GM18507 (cell line): ENCODE data around the gene NACA2.
"Not testable (repeated sequence)": the region's sequence is repeated elsewhere in the genome, so short reads cannot be mapped to it uniquely, and the experiment has no call there.

Experiments used
- DNase-seq: peaks from one replicate; pipeline ENCODE4 v3.0.0; 2011; ENCODE audit warnings: low read depth; ENCODE audit not compliant: insufficient read length; ENCODE audit errors: extremely low spot score
- FAIRE-seq: peaks from 2 replicates; lab custom pipeline; 2011; peaks lifted over from hg19 to GRCh38; lab: Jason Lieb, UNC

Gene NACA2

DNA sequence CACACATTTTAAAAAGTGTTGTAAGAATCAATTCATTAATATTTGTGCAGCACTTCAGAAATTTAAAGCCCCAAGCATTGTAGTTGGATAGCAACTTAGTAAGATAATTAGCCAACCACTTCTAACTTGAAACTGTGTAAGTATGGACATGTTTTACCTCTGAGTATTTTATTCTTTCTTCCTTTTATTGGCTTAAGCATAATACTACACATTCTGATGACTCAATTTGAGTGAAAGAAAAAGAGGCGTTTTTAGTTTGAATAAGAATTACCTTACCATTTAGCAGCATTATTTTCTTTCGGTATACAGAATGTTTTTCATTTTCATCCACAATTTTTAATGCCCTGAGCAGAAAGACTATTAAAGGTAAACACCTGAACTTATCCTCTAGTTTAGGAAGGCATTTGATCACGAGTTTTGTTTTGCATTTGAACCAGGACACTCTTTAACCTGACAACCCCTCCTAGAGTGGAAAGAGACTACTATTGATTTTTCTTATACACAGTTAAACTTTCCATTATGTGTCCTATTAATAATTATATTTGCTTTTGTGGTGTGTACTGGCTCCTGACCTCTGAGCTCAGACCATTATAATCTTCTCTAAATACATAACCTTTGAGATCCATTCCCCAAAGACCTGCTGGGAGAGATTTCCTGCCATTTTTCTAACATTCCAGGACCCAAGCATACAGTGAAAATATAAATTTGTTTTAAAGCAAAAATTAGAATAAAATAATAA lies 9.2 kb downstream of the NACA2 start:
- no peak for DNase-seq
- FAIRE-seq = no peak

DNA sequence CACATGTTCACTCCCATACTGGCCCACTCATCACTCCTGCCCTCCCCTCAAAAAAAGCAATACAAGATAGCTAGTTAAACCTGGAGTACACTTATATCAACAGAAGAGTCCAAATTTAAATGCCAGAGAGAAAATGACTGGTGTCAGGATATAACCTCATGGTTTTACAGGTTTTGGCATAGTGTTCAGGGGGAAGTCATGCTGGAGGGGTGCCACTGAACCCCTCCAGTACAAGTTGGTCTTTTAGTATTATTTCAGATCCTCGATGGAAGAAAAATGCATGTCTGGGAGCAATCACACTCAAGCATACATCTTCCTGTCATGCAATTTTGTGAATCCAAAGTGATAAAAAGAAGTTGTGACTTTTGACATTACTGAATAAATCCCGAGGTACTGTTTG lies 10.5 kb downstream of the NACA2 start:
- no peak for FAIRE-seq
- no peak for DNase-seq

DNA sequence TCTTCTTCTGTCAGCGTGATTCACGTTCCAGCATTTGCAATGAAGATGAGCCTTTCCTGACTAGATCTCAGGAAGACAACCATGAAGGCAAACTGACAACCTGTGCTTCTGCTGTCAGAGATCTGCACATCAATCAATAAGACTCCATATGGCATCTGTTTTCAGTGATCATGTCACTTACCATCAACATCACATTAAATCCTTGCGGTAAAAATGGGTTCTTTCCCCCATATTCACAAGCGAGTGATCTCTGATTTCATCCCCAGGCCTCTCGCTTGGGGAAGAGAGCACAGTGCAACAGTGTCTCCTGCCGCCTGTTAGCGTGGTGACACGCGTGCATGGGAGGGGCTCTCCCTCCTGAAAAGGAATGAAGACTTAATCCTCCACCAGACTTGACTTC lies 11.1 kb downstream of the NACA2 start:
- FAIRE-seq (no peak), DNase-seq (no peak)

DNA sequence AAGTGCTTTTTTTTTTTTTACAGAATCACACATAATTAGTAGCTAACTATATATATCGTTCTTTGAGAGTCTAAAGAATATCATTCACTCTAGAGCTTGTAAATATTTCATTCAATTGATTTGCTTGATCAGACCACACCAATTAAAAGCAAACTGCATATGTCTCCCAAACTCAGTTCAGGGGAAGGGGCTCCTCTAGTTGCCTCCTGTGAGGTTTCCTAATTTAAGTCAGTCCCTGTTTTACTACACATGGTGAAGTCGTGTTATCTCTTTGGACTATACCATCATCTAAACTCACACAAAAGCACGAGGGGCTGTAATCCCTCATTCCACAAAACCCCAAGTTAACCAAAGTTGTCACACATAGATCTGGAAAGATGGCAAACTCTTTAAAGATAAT lies 11.7 kb downstream of the NACA2 start:
- FAIRE-seq (no peak), DNase-seq (no peak)

DNA sequence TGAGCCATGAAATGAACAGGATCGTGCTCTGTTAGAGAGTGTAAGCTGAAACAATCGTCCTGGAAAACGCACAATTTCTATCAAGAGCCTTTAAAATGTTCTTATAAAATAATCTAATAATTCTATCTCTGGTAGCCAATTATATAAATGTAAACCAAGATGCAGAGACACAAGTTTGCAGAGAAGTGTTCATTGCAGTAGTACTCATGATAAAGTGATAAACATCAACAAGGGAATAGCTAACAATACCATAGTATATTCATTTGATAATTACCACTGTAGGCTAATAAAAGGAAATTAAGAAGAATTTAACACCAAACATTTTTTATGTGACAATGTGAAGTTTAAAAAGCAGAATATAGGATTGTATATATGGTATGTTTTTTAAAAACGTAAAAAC lies 12.4 kb downstream of the NACA2 start:
- no peak for FAIRE-seq
- no peak for DNase-seq

DNA sequence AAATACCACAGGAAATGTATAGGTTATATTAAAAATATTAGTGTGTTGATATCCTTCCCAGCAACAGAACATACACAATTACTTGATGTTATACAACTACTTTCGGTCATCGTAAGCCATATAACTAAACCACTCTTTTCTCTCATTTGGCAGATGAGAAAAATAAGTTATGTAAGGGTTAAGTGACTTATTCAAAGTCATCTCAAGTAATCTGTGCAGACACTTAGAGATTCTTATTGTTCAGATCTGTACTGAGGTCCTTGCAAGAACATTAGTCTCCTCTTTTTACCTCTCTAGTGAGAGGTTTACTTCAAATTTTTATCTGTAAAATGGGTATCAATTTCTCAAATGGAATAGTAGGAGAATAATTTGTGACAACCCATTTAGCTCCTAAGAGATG lies 15.0 kb downstream of the NACA2 start:
- DNase-seq = no peak
- FAIRE-seq = no peak

DNA sequence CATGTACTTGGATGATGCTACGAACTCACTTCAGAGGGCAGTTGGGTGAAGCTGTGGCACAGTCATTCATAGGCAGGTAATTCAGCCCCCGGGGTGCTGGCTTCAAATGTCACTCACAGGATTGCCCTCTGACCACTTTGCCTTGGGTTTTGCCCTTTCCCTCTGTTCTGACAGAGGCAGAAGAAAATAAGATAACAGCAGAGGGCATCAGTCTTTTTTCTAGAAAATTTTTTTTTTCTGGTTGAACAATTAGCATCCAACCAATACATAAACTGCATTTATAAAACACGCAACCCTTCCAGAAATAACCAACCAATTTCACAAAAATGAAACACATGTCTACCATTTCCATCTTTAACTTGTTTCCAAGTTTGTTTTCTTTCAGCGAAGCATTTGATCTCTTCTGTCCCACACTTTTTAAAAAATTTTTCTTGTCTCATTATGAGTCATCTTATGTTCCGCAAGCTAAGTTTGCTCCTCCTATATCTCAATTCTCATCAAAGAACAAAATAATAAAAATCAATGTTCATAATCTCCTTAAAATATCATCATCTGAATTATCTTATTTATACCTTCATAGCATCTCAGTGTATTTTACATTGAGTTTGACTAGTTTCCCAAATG lies 15.6 kb downstream of the NACA2 start:
- DNase-seq = no peak
- FAIRE-seq = no peak

DNA sequence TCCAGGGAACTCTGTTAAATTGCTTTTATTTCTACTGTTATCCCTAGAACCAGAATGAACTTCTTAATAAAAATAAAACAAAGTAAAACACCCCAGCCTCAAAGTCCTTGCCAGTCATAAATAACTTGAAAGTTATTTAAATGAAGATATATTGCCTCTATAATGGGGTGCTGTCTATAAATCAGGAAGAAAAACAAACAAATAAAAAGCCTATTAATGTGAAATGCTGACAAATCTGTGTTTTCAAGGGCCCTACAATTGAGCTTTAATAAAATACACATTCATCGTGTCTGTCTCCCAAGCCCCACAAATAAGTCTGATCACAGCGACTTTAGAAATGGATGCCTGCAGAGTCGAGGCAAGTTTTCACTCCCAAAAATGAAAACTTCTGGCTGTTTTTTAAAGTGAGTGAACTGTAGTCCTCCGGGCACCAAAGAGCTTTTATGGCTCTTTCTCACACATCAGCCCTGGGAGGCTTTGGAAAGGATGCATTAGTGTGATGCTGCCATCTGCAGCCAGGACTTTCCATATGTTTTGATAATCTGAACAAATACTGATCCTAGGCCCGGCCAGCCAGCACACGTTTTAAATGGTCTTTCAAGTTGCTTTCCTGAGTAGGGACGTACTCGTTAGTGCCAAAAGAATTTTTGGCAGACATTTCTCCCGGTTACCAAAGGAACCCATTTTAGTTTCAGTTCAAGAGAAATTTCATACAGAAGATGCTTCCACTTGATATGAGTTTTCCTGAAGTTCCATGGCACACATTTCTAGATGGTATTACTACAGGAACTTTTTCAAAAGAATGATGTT lies 16.3 kb downstream of the NACA2 start:
- FAIRE-seq (no peak), DNase-seq (no peak)

DNA sequence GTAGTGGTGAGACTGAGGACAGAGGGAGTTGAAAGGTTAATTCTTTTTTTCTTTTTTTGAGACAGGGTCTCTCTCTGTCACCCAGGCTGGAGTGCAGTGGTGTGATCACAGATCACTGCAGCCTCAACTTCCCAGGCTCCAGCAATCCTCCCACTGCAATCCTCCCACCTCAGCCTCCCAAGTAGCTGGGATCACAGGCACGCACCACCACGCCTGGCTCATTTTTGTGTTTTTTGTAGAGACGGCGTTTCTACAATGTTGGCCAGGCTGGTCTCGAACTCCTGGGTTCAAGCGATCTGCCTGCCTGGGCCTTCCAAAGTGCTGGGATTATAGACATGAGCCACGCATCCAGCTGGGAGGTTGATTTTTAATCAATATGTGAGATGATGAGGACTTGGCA lies 18.5 kb downstream of the NACA2 start:
- not testable (repeated sequence) for DNase-seq, FAIRE-seq

DNA sequence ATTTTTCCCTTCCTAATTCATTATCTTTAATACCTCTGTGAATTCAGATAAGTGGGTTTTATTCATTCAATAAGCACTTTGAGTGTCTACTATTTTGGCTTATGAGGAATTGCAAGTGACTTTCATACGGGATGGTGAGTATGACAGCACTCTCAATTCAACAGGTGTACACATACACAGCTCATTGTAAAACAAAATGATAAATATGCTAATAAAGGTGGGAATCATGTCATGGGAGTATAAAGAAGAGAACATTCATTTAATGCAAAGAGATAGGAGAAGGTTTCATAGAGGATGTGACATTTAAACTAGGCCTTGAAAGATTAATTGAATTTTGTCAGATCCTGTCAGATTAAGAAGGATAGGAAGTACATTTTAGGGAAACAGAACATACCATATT lies 19.4 kb downstream of the NACA2 start:
- DNase-seq = no peak
- no peak for FAIRE-seq

DNA sequence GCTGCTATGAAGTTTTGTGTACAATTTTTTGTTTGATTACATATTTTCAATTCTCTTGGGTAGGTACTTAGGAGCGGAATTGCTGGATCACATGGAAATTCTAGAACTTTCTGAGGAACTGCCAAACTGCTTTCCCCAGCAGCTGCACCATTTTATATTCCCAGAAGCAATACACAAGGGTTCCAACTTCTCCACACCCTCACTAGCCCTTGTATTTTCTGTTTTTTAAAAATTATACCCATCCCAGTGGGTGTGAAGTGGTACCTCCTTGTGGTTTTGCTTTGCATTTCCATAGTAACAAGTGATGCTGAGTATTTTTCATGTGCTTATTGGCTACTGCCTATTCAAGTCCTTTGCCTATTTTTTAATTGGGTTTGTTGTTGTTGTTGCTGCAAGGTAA lies 20.9 kb downstream of the NACA2 start:
- no peak for FAIRE-seq
- DNase-seq = no peak

DNA sequence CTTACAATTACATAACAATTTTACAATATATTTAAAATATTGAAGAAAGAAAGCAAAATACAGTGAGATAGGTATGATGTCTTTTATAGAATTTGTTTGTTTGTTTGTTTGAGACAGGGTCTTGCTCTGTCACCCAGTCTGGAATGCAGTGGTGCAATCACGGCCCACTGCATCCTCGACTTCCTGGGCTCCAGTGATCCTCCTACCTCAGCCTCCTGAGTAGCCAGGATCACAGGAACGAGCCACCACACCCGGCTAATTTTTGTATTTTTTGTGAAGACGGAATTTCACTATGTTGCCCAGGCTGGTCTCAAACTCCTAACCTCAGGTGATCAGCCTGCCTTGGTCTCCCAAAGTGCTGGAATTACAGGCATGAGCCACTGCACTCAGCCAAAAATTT lies 21.5 kb downstream of the NACA2 start:
- not testable (repeated sequence) for FAIRE-seq, DNase-seq

DNA sequence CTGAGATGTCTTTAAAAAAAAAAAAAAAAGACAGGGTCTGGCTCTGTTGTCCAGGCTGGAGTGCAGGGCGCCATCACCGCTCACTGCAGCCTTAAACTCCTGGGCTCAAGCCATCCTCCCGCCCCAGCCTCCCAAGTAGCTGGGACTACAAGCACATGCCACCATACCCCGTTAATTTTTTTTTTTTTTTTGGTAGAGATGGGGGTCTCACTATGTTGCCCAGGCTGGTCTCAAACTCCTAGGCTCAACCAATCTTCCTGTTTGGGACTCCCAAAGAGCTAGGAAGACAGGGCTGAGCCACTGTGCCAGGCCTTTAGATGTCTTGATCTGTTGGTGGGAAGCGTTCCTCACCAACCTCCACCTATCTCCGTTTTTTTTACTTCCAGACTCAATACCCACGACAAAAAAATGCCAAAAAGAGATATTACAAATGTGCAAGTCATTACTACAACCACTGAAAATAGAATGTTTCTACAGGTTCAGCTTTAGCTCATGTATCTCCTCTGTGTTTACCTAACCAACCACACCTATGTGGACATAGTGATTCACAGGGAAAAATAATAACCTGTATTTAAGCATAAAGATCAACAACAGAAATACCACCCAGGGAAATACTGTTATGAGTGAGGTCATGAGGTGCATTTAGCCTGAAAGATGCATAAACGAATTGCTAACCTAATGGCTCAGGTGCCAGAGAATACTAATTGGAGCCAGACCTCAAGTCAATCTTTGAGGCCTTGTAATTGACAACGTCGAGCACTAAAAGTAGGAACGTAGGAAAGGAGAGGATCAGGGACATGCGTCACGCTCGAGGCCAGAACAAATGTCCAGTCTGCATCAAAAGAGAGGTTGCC lies 22.6 kb downstream of the NACA2 start:
- DNase-seq = no peak
- no peak for FAIRE-seq

DNA sequence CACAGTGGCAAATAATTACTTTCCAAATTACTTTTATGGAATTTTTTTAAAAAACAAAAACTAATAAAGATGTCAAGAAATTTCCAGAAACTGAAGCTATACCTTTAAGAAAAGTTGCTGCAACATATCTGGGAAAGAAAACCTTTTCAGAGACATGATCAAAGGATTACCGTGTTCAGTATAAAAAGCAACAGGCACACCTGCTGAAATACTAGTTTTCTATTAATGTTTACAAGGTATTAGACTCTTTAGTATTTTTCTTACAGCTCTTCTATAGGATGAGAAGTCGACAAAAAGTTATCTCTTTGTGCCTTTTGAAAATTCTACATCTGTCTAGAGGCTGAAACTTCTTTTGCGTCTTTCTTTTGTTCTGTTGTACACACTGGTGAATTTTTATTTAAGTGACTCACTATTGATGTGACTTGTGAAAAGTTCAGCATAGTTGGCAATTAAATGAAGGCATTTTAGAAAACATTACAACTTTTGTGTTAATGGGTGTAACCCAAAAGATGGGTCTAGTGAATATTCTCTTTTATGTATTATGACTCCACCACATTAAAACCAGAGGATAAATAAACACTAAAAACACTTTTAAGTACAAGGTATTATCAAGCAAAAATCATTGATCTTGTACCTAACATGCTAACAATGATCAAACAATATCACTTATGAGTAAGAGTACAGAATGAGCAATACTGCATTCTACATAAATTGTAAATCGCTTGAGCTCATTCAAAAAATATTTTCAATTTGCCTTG lies 23.8 kb downstream of the NACA2 start:
- DNase-seq (no peak), FAIRE-seq (no peak)

DNA sequence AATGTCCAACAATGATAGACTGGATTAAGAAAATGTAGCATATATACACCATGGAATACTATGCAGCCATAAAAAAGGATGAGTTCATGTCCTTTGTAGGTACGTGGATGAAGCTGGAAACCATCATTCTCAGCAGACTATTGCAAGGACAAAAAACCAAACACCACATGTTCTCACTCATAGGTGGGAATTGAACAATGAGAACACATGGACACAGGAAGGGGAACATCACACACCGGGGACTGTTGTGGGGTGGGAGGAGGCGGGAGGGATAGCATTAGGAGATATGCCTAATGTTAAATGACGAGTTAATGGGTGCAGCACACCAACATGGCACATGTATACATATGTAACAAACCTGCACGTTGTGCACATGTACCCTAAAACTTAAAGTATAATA lies 24.6 kb downstream of the NACA2 start:
- FAIRE-seq, DNase-seq: not testable (repeated sequence)

DNA sequence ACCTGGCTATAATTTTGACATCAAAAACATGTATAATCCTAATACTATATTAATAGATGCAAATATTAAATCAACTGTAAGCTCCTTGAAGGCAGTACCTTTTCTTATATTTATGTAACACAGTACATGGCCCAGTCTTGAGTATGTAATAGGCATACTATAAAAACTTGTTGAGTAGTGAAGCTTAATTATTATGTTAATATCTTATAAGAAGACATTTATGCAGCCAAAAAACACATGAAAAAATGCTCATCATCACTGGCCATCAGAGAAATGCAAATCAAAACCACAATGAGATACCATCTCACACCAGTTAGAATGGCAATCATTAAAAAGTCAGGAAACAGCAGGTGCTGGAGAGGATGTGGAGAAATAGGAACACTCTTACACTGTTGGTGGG lies 25.2 kb downstream of the NACA2 start:
- not testable (repeated sequence) for DNase-seq, FAIRE-seq

DNA sequence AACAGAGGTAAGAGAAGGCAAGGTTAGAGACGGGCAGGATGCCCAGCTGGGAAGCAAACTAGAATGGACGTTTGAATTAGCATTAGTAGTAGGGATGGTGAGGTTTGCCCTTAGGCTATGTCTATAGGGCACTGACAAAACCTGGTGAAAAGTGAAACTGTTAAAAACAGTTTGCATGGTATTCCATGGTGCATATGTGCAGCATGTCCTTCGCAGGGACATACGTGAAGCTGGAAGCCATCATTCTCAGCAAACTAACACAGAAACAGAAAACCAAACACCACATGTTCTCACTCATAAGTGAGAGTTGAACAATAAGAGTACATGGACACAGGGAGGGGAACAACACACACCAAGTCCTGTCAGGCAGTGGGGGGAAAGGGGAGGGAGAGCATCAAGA lies 25.8 kb downstream of the NACA2 start:
- DNase-seq (no peak), FAIRE-seq (no peak)

DNA sequence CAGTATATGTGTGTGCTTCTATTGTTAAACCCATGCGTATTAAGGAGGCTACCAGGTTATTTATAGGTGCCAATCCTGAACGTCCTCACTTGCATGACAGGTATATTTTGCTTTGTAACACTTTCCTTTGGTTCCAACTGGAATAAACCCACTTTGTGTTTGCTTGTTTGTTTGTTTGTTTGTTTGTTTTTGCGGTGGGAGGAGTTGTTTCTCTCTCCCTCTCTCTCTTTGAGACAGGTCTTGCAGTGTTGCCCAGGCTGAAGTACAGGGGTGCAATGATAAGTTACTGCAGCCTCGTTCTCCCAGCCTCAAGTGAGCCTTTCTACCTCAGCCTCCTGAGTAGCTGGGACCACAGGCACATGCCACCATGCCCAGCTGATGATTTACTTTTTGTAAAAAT lies 28.7 kb downstream of the NACA2 start:
- FAIRE-seq = no peak
- no peak for DNase-seq

DNA sequence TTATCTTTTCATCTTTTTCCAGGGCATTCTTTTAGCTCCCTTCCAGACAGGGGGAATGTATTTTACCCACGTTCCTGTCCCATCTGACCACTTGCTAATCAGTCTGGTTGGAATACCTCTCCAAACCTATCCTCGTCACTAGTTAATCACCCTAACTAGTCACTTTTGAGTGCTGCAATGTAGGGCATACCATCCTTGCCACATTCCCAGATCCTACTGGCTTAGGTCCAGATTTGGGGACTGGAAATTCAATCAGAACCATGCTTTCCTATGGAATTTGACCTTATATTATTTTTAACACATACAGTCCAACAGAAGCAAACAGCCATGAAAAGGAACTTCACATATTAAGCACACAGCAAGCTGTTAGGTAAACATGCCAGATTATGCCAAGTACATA lies 29.7 kb downstream of the NACA2 start:
- DNase-seq (no peak), FAIRE-seq (no peak)
